LNCaP clone FGC (cell line): ENCODE data around the gene DLG4.

Experiments
- DNase-seq: peaks from one replicate; pipeline ENCODE4 v3.0.0-alpha.2; 2011; ENCODE audit warnings: low read depth
- H3K4me3 ChIP-seq: 2 replicates; pipeline ENCODE4 v1.5.1; 2011; ENCODE audit warnings: mild to moderate bottlenecking, low read depth, low read length, control low read depth
- TF ChIP-seq, protein P1 (sequence below): IDR thresholded peaks from 2 replicates; pipeline ENCODE4 v1.5.1; 2012; ENCODE audit warnings: mild to moderate bottlenecking; ENCODE audit not compliant: control insufficient read depth, insufficient read depth; ENCODE audit errors: extremely low read depth

Gene DLG4

DNA sequence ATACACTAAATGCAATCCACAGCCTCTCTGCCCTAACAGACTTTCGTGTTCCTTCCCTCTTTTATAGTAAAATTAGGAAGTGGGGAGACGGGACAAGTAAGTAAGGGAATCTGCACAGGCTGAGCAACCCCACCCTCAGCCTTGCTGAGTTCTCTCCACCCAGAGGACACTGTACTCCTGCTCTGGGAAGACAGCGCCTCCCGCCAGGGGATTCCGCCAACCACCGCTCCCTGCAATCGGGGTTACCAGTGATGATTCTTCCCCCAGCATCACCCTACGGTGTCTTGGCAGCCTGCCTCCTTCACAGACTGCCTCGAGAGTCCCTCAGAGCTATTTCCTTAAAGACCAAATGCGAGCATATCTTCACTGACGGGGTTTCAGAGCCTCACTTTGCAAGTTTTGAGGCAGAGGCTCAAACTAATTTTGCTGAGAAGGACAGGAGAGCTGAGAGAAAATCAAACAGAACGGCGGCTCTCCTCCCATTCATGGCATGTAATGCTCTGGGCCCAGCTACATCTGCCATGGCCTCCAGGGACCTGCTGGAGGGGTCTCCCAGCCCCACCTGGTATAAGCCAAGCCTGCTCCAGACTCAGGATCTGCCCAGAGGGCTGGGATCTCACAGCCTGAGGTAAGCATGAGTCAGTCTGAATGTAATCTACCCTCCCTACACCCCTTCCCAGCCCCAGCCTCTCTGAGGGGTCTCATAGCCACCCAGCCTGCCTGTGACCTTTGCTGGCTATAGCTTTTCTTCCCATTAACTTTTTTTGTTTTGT lies 82.3 kb downstream of the DLG4 start:
- TF ChIP-seq, protein P1, sequence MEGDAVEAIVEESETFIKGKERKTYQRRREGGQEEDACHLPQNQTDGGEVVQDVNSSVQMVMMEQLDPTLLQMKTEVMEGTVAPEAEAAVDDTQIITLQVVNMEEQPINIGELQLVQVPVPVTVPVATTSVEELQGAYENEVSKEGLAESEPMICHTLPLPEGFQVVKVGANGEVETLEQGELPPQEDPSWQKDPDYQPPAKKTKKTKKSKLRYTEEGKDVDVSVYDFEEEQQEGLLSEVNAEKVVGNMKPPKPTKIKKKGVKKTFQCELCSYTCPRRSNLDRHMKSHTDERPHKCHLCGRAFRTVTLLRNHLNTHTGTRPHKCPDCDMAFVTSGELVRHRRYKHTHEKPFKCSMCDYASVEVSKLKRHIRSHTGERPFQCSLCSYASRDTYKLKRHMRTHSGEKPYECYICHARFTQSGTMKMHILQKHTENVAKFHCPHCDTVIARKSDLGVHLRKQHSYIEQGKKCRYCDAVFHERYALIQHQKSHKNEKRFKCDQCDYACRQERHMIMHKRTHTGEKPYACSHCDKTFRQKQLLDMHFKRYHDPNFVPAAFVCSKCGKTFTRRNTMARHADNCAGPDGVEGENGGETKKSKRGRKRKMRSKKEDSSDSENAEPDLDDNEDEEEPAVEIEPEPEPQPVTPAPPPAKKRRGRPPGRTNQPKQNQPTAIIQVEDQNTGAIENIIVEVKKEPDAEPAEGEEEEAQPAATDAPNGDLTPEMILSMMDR = no peak
- no peak for DNase-seq
- H3K4me3 ChIP-seq = no peak overlapping the region
